ACC112 (cell line): Measurements from ENCODE around the gene ROR2.
"Not testable (repeated sequence)": the region's sequence is repeated elsewhere in the genome, so short reads cannot be mapped to it uniquely, and the experiment has no call there.

Experiments
- H2AFZ ChIP-seq: fragments of 200-600 bp; sonication (generic); one replicate; pipeline ENCODE4 v1.6.0; 2017; ENCODE audit warnings: antibody characterized with exemption, low read length; ENCODE audit not compliant: unreplicated experiment
- H3K27ac ChIP-seq: fragments of 200-600 bp; sonication (generic); 2 replicates; pipeline ENCODE4 v1.5.1; 2014; ENCODE audit warnings: low read depth, mild to moderate bottlenecking, antibody characterized with exemption, low read length, moderate library complexity
- H3K27me3 ChIP-seq: fragments of 200-600 bp; sonication (generic); 2 replicates; pipeline ENCODE4 v1.6.1; 2014; ENCODE audit warnings: mild to moderate bottlenecking, antibody characterized with exemption, low read length, moderate library complexity, mixed read lengths; ENCODE audit not compliant: insufficient read depth
- H3K36me3 ChIP-seq: fragments of 200-600 bp; sonication (generic); 2 replicates; pipeline ENCODE4 v1.6.1; 2016; ENCODE audit warnings: mild to moderate bottlenecking, antibody characterized with exemption, low read length, moderate library complexity, mixed read lengths; ENCODE audit not compliant: insufficient read depth
- H3K4me1 ChIP-seq: fragments of 200-600 bp; sonication (generic); one replicate; pipeline ENCODE4 v1.6.1; 2016; ENCODE audit warnings: low read length, mixed read lengths; ENCODE audit not compliant: insufficient read depth, unreplicated experiment, control insufficient read depth
- H3K4me3 ChIP-seq: fragments of 200-600 bp; sonication (generic); 2 replicates; pipeline ENCODE4 v1.5.1; 2014; ENCODE audit warnings: mild to moderate bottlenecking, low read depth, low read length
- H3K79me2 ChIP-seq: fragments of 200-600 bp; sonication (generic); one replicate; pipeline ENCODE4 v1.6.0; 2016; ENCODE audit warnings: low read length; ENCODE audit not compliant: control insufficient read depth, unreplicated experiment, insufficient read depth

ROR2 gene

DNA sequence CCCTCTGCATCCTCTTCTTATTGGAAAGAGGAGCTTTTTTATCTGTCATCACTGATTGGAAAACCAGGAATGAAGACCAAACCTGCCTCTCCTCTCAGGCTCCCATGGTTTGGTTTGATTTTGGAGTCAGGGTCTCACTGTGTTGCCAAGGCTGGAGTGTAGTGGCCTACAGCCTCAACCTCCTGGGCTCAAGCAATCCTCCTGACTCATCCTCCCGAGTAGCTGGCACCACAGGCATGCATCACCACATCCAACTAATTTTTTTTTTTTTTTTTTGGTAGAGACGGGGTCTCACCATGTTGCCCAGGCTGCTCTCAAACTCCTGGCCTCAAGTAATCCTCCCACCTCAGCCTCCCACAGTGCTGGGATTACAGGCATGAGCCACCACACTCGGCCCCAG lies 40.8 kb downstream of the ROR2 start:
- H3K4me3 ChIP-seq, H3K27me3 ChIP-seq, H3K79me2 ChIP-seq, H2AFZ ChIP-seq, H3K4me1 ChIP-seq, H3K36me3 ChIP-seq, H3K27ac ChIP-seq: not testable (repeated sequence)

DNA sequence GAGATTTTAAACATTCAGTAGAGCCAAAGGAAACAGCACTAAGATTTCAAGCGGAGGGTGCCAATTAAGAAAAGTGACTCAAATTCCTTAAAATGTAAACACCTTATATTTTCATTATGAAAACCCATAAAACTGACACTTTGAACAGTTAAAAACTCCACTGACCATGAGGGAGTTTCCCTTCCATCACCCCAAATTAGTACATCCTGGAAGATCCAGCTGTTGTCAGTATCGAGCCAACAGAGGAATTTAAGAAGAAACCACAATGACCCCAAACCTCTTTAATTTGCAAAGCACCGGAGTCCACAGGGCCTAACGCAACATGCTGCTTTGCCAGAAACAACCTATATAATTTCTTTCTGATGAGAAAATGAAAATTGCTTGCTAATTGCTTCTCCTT lies 41.3 kb downstream of the ROR2 start:
- no peaks in the 10 kb centered on the region for H3K4me1 ChIP-seq
- no peaks in the 10 kb centered on the region for H3K36me3 ChIP-seq
- H3K27ac ChIP-seq = no peak overlapping the region
- H3K79me2 ChIP-seq = no peaks in the 10 kb centered on the region
- H2AFZ ChIP-seq = no peak overlapping the region
- H3K27me3 ChIP-seq = peaks cover 5% of the 10 kb centered on the region; the same call in 1 of the 2 replicates
- H3K4me3 ChIP-seq = no peak overlapping the region

DNA sequence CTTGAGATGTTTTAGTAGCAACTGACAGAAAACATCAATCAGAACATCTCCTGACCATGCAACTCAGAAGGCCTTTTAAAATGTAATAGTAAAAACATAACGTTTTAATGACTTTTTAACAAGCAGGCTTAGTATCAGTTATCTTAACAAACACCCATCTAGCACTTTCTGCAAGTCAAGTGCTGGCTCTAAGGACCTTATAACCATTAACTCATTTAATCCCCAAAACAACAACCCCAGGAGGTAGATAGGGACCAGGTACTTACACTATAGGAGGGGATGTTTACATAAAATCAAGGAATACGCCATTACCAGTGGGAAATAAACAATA lies 41.8 kb downstream of the ROR2 start:
- no peaks in the 10 kb centered on the region for H3K36me3 ChIP-seq
- H2AFZ ChIP-seq = no peak overlapping the region
- no peak overlapping the region for H3K27ac ChIP-seq
- no peaks in the 10 kb centered on the region for H3K79me2 ChIP-seq
- H3K27me3 ChIP-seq = peaks cover 5% of the 10 kb centered on the region; the same call in 1 of the 2 replicates
- H3K4me1 ChIP-seq = no peaks in the 10 kb centered on the region
- H3K4me3 ChIP-seq = no peak overlapping the region

DNA sequence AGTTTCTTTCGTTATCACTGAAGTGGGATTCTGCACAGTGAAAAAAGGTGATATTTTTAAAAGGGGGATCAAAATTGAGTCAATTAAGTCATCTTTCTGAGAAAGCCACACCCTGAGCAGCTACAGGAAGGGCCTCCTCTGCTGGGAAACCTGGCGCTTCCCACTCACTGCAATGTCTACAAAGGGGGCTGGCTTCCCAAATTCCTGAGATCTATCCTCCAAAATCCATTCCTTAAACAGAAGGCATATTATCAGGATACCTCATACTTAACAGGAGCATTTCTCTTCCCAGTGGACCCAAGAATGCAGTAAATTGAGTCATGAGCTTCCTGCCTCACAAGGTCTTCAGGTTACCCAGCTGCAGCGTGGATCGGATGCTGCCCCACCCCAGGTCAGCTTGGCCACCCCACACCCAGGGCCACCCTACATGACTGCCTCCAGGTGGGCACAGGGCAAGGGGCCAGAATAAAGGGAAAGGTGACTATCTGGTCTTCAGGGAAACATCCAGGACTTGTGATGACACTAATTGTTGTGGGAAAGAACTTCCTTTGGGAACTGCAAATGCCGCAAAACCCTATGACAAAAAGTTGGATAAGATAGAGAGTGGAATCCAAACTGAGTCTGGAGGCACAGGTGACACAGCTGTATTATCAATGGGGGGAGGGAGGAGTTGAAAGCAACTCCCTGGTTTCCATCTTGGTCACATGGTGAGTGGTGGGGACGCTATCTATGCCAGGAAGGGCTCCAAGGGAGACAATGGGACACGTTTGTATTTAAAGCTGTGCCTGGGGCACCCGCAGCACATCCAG lies 42.3 kb downstream of the ROR2 start:
- no peak overlapping the region for H2AFZ ChIP-seq
- H3K4me1 ChIP-seq = no peaks in the 10 kb centered on the region
- H3K27ac ChIP-seq = no peak overlapping the region
- H3K4me3 ChIP-seq = no peak overlapping the region
- no peaks in the 10 kb centered on the region for H3K79me2 ChIP-seq
- H3K27me3 ChIP-seq = peaks cover 5% of the 10 kb centered on the region; the same call in 1 of the 2 replicates
- H3K36me3 ChIP-seq = no peaks in the 10 kb centered on the region

GRCh38 chr9:91905991-91906469 lies 44.0 kb downstream of the ROR2 start:
- no peak overlapping the region for H3K4me3 ChIP-seq
- no peaks in the 10 kb centered on the region for H3K36me3 ChIP-seq
- peaks cover 5% of the 10 kb centered on the region; the same call in 1 of the 2 replicates for H3K27me3 ChIP-seq
- no peak overlapping the region for H3K27ac ChIP-seq
- H2AFZ ChIP-seq = no peak overlapping the region
- H3K4me1 ChIP-seq = no peaks in the 10 kb centered on the region
- H3K79me2 ChIP-seq = no peaks in the 10 kb centered on the region

GRCh38 chr9:91905237-91905650 lies 44.8 kb downstream of the ROR2 start:
- H3K36me3 ChIP-seq = no peaks in the 10 kb centered on the region
- H3K79me2 ChIP-seq = no peaks in the 10 kb centered on the region
- no peaks in the 10 kb centered on the region for H3K4me1 ChIP-seq
- peaks cover 5% of the 10 kb centered on the region; the same call in 1 of the 2 replicates for H3K27me3 ChIP-seq
- H3K27ac ChIP-seq = no peak overlapping the region
- H2AFZ ChIP-seq = no peak overlapping the region
- H3K4me3 ChIP-seq = no peak overlapping the region

- H3K27ac ChIP-seq = no peak overlapping the region
- H2AFZ ChIP-seq = no peak overlapping the region
- H3K36me3 ChIP-seq = no peaks in the 10 kb centered on the region
- no peaks in the 10 kb centered on the region for H3K4me1 ChIP-seq
- peaks cover 5% of the 10 kb centered on the region; the same call in 1 of the 2 replicates for H3K27me3 ChIP-seq
- H3K79me2 ChIP-seq = no peaks in the 10 kb centered on the region
- no peak overlapping the region for H3K4me3 ChIP-seq
Measured at GRCh38 chr9:91904588-91905236, 45.3 kb downstream of the ROR2 start.

GRCh38 chr9:91903126-91903911 lies 46.7 kb downstream of the ROR2 start:
- H3K27ac ChIP-seq = no peak overlapping the region
- H3K79me2 ChIP-seq = no peaks in the 10 kb centered on the region
- H3K4me3 ChIP-seq = no peak overlapping the region
- no peak overlapping the region for H2AFZ ChIP-seq
- peaks cover 2% of the 10 kb centered on the region for H3K4me1 ChIP-seq
- no peaks in the 10 kb centered on the region for H3K36me3 ChIP-seq
- peaks cover 5% of the 10 kb centered on the region; the same call in 1 of the 2 replicates for H3K27me3 ChIP-seq

DNA sequence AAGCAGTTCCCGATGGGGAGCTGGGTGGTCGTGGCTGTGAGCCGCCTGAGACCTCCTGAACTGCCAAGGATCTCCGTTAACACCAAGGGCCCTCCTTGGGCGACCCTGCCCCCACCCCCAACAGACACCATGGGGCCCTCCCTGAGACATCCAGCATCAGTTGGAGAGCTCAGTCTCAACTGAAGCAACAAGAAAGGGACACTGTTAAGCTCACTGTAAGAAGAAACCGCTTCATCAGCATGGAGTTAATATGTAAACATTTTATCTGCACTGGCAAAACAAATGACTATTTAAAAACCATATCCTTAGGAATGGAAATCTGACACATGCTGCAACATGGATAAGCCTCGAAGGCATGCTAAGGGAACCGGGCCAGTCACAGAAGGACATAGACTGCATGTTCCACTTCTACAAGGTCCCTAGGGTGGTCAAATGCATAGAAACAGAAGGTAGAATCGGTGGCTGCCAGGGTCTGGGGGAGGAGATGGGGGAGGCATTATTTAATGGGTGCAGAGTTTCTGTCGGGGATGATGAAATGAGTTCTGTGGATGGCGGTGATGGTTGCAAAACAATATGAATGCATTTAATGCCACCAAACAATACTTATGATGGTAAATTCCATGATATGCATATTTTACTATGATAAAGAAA lies 47.4 kb downstream of the ROR2 start:
- Histone ChIP-seq H3K27me3 (peaks cover 5% of the 10 kb centered on the region; the same call in 1 of the 2 replicates), H3K36me3 (no peaks in the 10 kb centered on the region), H3K79me2 (no peaks in the 10 kb centered on the region), H3K4me3 (no peak overlapping the region), H3K27ac (no peak overlapping the region), H2AFZ (no peak overlapping the region), H3K4me1 (peaks cover 6% of the 10 kb centered on the region)

GRCh38 chr9:91900797-91901177 lies 49.2 kb downstream of the ROR2 start:
- no peak overlapping the region for H2AFZ ChIP-seq

More at GRCh38 chr9:91900797-91901177, 49.2 kb downstream of the ROR2 start:
- Histone ChIP-seq H3K27ac (no peak overlapping the region), H3K36me3 (no peaks in the 10 kb centered on the region), H3K4me3 (no peak overlapping the region), H3K27me3 (no peaks in the 10 kb centered on the region), H3K4me1 (peaks cover 22% of the 10 kb centered on the region), H3K79me2 (no peaks in the 10 kb centered on the region)
